ENCODE measurements around the gene ABHD17C.

GRCh38 chr15:80787316-80787715 lies 92.2 kb downstream of the ABHD17C start:
- TF ChIP-seq, protein P1, sequence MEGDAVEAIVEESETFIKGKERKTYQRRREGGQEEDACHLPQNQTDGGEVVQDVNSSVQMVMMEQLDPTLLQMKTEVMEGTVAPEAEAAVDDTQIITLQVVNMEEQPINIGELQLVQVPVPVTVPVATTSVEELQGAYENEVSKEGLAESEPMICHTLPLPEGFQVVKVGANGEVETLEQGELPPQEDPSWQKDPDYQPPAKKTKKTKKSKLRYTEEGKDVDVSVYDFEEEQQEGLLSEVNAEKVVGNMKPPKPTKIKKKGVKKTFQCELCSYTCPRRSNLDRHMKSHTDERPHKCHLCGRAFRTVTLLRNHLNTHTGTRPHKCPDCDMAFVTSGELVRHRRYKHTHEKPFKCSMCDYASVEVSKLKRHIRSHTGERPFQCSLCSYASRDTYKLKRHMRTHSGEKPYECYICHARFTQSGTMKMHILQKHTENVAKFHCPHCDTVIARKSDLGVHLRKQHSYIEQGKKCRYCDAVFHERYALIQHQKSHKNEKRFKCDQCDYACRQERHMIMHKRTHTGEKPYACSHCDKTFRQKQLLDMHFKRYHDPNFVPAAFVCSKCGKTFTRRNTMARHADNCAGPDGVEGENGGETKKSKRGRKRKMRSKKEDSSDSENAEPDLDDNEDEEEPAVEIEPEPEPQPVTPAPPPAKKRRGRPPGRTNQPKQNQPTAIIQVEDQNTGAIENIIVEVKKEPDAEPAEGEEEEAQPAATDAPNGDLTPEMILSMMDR (conservative IDR thresholded peaks at IDR 0.05; ENCODE audit: low read length), result no peak
- no peak for TF ChIP-seq EZH2phosphoT487 (IDR thresholded peaks at IDR 0.05; ENCODE audit: borderline replicate concordance, low read depth, low read length)
